Activated T-helper 17 cell treated with anti-CD3 and anti-CD28 coated beads, Interleukin-2, amount 50 U/mL, for 72 hours (primary cell): Measurements from ENCODE around the gene UBA52. TPM values are rescaled to one million over a fixed set of nuclear protein-coding genes. Genes with fewer than 3 reads are reported as not detected.

Source experiments
- ATAC-seq: fragments of 150-1000 bp; cut with Tn5 transposase; replicated peaks from 2 replicates; pipeline ENCODE4 v1.10.0; 2021; ENCODE audit warnings: mild to moderate bottlenecking, moderate library complexity
- H3K27ac Mint-ChIP-seq: one replicate; pipeline ENCODE4 v1.8.0; 2022; ENCODE audit warnings: mixed read lengths
- H3K27me3 Mint-ChIP-seq: one replicate; pipeline ENCODE4 v1.8.0; 2022; ENCODE audit warnings: mixed read lengths
- H3K36me3 Mint-ChIP-seq: one replicate; pipeline ENCODE4 v1.8.0; 2022; ENCODE audit warnings: low read depth, mild to moderate bottlenecking, mixed read lengths
- H3K4me1 Mint-ChIP-seq: one replicate; pipeline ENCODE4 v1.8.0; 2022; ENCODE audit warnings: mixed read lengths
- H3K4me3 Mint-ChIP-seq: one replicate; pipeline ENCODE4 v1.8.0; 2022; ENCODE audit warnings: mild to moderate bottlenecking, mixed read lengths
- H3K9me3 Mint-ChIP-seq: one replicate; pipeline ENCODE4 v1.8.0; 2022; ENCODE audit warnings: mixed read lengths
- total RNA-seq, 2 donors: library from RNA; stranded (reverse); gene quantifications; one replicate each; pipeline ENCODE4 v1.2.3, GENCODE V29; 2022

Gene UBA52
- total RNA-seq, 2 donors from 2014 or later: 1,569 to 1,681 TPM

GRCh38 chr19:18606281-18607225 is 34.9 kb downstream of the UBA52 start, which contains the start of gene CRLF1:
Gene CRLF1, minus strand, starts transcription at chr19:18606799. Its CDS starts 143 bp downstream, at chr19:18606656.
- H3K27me3 Mint-ChIP-seq: peaks cover 44% of the 10 kb centered on the region
- no peaks in the 10 kb centered on the region for H3K36me3 Mint-ChIP-seq
- no peaks in the 10 kb centered on the region for H3K9me3 Mint-ChIP-seq
- ATAC-seq: no peak
- H3K4me1 Mint-ChIP-seq: peaks cover 15% of the 10 kb centered on the region
- peak within 1 kb of the TSS; percentile 5 for H3K4me3 Mint-ChIP-seq
- no peak within 1 kb of the TSS for H3K27ac Mint-ChIP-seq

GRCh38 chr19:18607226-18608101 is 35.8 kb downstream of the UBA52 start:
- no peaks in the 10 kb centered on the region for H3K36me3 Mint-ChIP-seq
- H3K4me3 Mint-ChIP-seq: peak overlapping the region; percentile 5
- no peak for ATAC-seq
- H3K27me3 Mint-ChIP-seq: peaks cover 47% of the 10 kb centered on the region
- H3K4me1 Mint-ChIP-seq: peaks cover 15% of the 10 kb centered on the region
- no peak overlapping the region for H3K27ac Mint-ChIP-seq
- H3K9me3 Mint-ChIP-seq: no peaks in the 10 kb centered on the region

GRCh38 chr19:18608102-18608804 is 36.6 kb downstream of the UBA52 start:
- no peak for ATAC-seq
- Mint-ChIP-seq H3K4me3 (no peak overlapping the region), H3K36me3 (no peaks in the 10 kb centered on the region), H3K27me3 (peaks cover 45% of the 10 kb centered on the region), H3K27ac (no peak overlapping the region), H3K9me3 (no peaks in the 10 kb centered on the region), H3K4me1 (peaks cover 10% of the 10 kb centered on the region)

- H3K4me1 Mint-ChIP-seq: peaks cover 9% of the 10 kb centered on the region
- no peak overlapping the region for H3K4me3 Mint-ChIP-seq
- peaks cover 49% of the 10 kb centered on the region for H3K27me3 Mint-ChIP-seq
- no peaks in the 10 kb centered on the region for H3K36me3 Mint-ChIP-seq
- H3K9me3 Mint-ChIP-seq: no peaks in the 10 kb centered on the region
- no peak overlapping the region for H3K27ac Mint-ChIP-seq
- no peak for ATAC-seq
Observed at GRCh38 chr19:18608805-18609716, 37.4 kb downstream of the UBA52 start.

- ATAC-seq: no peak
- H3K4me1 Mint-ChIP-seq: peaks cover 9% of the 10 kb centered on the region
- no peaks in the 10 kb centered on the region for H3K36me3 Mint-ChIP-seq
- no peak overlapping the region for H3K4me3 Mint-ChIP-seq
- H3K27ac Mint-ChIP-seq: no peak overlapping the region
- no peaks in the 10 kb centered on the region for H3K9me3 Mint-ChIP-seq
- peaks cover 55% of the 10 kb centered on the region for H3K27me3 Mint-ChIP-seq
Observed at GRCh38 chr19:18609717-18610051, 38.0 kb downstream of the UBA52 start.

GRCh38 chr19:18610245-18610555 is 38.5 kb downstream of the UBA52 start:
- Mint-ChIP-seq H3K27ac (no peak overlapping the region), H3K36me3 (no peaks in the 10 kb centered on the region), H3K4me1 (peaks cover 8% of the 10 kb centered on the region), H3K27me3 (peaks cover 53% of the 10 kb centered on the region), H3K9me3 (no peaks in the 10 kb centered on the region), H3K4me3 (no peak overlapping the region)
- ATAC-seq: no peak

- peak overlapping the region; percentile 31 for H3K4me3 Mint-ChIP-seq
- H3K27me3 Mint-ChIP-seq: peaks cover 51% of the 10 kb centered on the region
- H3K36me3 Mint-ChIP-seq: no peaks in the 10 kb centered on the region
- peaks cover 5% of the 10 kb centered on the region for H3K4me1 Mint-ChIP-seq
- H3K27ac Mint-ChIP-seq: no peak overlapping the region
- H3K9me3 Mint-ChIP-seq: no peaks in the 10 kb centered on the region
- ATAC-seq: no peak
Observed at GRCh38 chr19:18610556-18611326, 39.1 kb downstream of the UBA52 start.

GRCh38 chr19:18611327-18612050 is 39.8 kb downstream of the UBA52 start:
- H3K36me3 Mint-ChIP-seq: no peaks in the 10 kb centered on the region
- H3K9me3 Mint-ChIP-seq: no peaks in the 10 kb centered on the region
- no peak for ATAC-seq
- H3K4me3 Mint-ChIP-seq: peak overlapping the region; percentile 61
- peaks cover 5% of the 10 kb centered on the region for H3K4me1 Mint-ChIP-seq
- H3K27ac Mint-ChIP-seq: no peak overlapping the region
- H3K27me3 Mint-ChIP-seq: peaks cover 51% of the 10 kb centered on the region

- no peak overlapping the region for H3K27ac Mint-ChIP-seq
- peak; percentile 2 for ATAC-seq
- peaks cover 5% of the 10 kb centered on the region for H3K4me1 Mint-ChIP-seq
- no peaks in the 10 kb centered on the region for H3K36me3 Mint-ChIP-seq
- H3K4me3 Mint-ChIP-seq: peak overlapping the region; percentile 61
- H3K9me3 Mint-ChIP-seq: no peaks in the 10 kb centered on the region
- peaks cover 51% of the 10 kb centered on the region for H3K27me3 Mint-ChIP-seq
Observed at GRCh38 chr19:18612051-18612771, 40.6 kb downstream of the UBA52 start.

- no peak within 1 kb of the TSS for H3K27ac Mint-ChIP-seq
- no peaks in the 10 kb centered on the region for H3K36me3 Mint-ChIP-seq
- H3K27me3 Mint-ChIP-seq: peaks cover 51% of the 10 kb centered on the region
- peak within 1 kb of the TSS; percentile 61 for H3K4me3 Mint-ChIP-seq
- H3K9me3 Mint-ChIP-seq: no peaks in the 10 kb centered on the region
- ATAC-seq: peak; percentile 60
- H3K4me1 Mint-ChIP-seq: peaks cover 5% of the 10 kb centered on the region
Observed at GRCh38 chr19:18612772-18613588, 41.3 kb downstream of the UBA52 start, which contains the start of gene TMEM59L. Gene TMEM59L, plus strand, starts transcription at chr19:18612870. Its CDS starts 89 bp downstream, at chr19:18612959.

GRCh38 chr19:18613589-18614234 is 42.1 kb downstream of the UBA52 start:
- no peak for ATAC-seq
- peaks cover 47% of the 10 kb centered on the region for H3K27me3 Mint-ChIP-seq
- peak overlapping the region; percentile 45 for H3K4me3 Mint-ChIP-seq
- no peaks in the 10 kb centered on the region for H3K9me3 Mint-ChIP-seq
- no peak overlapping the region for H3K27ac Mint-ChIP-seq
- peaks cover 5% of the 10 kb centered on the region for H3K4me1 Mint-ChIP-seq
- no peaks in the 10 kb centered on the region for H3K36me3 Mint-ChIP-seq
